HL-60/S4 (cell line): ENCODE measurements around the gene OSTM1.
"Not testable (repeated sequence)": the region's sequence is repeated elsewhere in the genome, so short reads cannot be mapped to it uniquely, and the experiment has no call there.

Source experiments
- in situ Hi-C: fragments of 300-500 bp; cut with MboI; formaldehyde crosslinking; loops from 2 replicates; pipeline ENCODE4 v1.14.3; 2022; ENCODE audit warnings: low sequenced_read_pairs

OSTM1 gene

DNA sequence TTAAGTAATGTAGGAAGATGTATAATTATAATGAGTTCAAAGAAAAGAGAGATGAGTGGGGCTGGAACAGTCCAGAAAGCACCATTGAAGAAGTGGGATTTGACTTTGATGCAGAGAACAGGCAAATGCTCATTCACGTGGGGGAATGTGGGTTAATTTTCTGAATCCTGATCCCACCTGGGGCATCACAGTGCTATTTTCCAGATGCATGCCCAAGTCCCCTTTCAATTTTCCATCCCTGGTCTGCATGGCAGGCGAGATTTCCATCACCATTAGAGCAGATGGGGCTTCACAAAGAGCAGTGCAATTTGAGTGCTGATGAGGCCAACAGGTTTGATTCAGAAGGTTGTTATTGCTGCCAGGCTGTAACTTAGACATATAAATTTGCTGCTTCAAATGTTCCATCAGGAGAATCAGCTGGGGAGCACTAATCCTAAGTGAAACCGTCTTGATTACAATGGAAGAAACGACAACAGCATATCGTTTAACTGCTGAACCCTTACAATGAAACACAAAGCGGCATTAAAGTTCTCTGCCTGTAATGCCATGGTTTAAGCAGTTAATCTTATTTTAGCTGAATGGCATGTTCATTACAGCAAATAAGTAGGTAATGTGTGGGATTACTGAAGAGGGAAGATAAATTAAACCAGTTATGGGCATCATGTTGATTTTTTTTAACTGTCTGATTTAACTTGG, 45.2 kb downstream of the OSTM1 start:
- in situ Hi-C loops = no loop called here

DNA sequence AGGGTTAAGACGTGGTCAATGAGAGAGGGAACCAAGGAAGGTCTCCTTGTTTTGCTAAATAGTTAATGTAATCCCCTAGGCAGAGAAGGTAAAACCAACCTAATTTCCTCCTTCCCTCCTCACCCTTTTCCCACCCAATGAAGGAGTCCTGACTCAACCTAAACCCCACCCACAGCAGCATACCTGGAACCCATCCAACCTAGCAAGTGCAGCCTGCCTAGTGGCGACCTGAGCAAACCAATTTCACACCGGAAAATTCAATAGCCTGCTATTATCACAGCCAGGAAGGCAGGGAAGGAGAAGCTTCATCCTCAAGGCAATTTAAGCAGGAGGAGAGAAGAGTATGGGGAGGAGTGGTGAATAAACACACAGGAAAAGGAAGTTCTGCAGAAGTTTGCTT, 46.9 kb downstream of the OSTM1 start:
- in situ Hi-C loops = no loop called here

GRCh38 chr6:108027056-108027455, 47.5 kb downstream of the OSTM1 start:
- in situ Hi-C loops = no loop called here

DNA sequence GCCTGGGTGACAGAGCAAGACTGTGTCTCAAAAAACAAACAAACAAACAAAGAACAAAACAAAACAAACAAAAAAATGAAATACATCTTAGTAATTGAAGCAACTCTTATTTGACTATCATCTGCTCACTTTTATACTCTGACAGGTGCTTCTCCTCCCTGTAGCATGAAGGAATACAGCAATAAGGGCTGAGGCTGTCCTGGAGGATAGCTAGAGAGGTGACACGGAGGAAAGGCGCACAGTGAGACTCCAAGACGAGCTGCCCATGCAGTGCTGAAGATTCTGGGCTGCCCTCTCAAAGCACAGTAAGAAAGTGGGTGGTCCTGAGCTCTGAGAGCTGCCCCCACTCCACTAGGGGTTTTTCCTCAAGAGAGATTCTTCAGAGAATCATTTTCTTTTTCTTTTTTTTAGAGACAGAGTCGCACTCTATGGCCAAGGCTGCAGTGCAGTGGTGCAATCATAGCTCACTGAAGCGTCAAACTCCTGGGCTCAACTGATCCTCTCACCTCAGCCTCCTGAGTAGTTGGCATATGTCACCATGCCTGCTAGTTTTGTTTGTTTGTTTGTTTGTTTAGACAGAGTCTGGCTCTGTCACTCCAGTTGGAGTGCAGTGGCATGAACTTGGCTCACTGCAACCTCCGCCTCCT, 50.0 kb downstream of the OSTM1 start:
- in situ Hi-C loops = no loop called here

- in situ Hi-C loops = no loop called here
Observed at GRCh38 chr6:108020472-108021116, 53.9 kb downstream of the OSTM1 start.

- in situ Hi-C loops = not testable (repeated sequence)
Observed at GRCh38 chr6:108016283-108016682, 58.3 kb downstream of the OSTM1 start.

DNA sequence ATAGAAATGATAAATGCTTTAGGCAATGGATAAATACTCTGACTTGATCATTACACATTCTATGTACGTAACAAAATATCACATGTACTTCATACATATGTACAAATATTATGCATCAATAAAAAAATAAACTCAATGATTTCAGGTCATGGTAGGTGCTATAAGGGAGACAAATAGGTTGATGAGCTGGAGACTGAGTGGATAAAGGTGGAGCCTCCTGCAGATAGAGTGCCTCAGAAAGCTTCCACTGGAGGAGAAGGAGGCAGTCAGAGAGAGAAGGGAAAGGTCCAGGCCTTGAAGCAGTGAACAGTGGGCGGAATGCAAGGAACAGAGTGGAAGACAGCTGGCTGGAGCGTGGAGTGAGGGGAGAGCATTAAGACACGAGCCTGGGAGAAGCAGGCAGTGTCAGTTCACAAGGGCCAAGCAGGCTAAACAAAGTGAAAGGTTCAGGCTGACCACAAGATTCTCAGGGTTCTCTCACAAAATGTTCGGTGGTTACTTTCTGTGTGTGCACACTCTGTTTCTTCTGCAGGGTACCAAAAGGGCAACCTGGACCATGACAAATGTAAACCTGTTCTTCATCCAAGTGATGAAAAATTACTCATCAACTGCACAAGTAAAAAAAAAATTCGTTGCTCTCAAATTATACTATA, 60.6 kb downstream of the OSTM1 start:
- in situ Hi-C loops = no loop called here

DNA sequence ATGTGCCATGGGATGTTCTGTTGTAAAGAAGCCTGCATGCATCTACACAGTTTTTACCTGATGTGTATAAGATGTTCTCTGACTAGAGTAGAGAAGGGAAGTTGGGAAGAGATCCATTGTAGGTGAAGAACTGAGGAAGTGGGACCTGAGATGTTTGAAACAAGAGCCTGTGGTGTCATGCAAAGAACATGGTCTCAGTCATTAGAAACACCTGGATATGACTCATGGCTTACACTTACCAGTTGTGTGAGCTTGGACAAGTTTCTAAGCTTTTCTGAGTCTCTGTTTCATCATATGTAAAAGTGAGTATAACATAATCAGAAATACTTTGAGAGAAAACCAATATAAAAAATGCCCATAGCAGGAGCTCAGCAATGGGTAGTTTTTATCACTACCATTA, 64.6 kb downstream of the OSTM1 start:
- in situ Hi-C loops = no loop called here

DNA sequence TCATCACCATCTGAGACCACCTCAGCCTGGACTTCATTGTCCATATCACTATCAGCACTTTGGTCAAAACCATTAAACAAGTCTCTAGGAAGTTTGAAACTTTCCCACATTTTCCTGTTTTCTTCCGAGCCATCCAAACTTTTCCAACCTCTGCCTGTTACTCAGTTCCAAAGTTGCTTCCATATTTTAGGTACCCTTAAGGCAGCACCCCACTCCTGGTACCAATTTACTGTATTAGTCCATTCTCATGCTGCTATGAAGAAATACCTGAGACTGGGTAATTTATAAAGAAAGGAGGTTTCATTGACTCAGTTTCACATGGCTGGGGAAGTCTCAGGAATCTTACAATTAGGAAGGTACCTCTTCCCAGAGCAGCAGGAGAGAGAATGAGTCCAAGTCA, 65.3 kb downstream of the OSTM1 start:
- in situ Hi-C loops = not testable (repeated sequence)

DNA sequence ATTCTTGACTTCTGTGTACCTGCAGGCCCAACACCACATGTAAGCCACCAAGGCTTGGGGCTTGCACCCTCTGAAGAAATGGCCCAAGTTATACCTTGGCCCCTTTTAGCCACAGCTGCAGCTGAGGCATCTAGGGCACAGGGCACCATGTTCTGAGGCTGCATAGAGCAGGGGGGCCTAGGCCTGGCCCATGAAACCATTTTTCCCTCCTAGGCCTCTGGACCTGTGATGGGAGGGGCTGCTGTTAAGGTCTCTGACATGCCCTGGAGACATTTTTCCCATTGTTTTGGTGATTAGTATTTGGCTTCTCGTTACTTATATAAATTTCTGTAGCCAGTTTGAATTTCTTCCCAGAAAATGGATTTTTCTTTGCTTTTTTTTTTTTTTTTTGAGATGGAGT, 66.2 kb downstream of the OSTM1 start:
- in situ Hi-C loops = no loop called here

- in situ Hi-C loops = no loop called here
Observed at GRCh38 chr6:108005961-108006360, 68.6 kb downstream of the OSTM1 start.

DNA sequence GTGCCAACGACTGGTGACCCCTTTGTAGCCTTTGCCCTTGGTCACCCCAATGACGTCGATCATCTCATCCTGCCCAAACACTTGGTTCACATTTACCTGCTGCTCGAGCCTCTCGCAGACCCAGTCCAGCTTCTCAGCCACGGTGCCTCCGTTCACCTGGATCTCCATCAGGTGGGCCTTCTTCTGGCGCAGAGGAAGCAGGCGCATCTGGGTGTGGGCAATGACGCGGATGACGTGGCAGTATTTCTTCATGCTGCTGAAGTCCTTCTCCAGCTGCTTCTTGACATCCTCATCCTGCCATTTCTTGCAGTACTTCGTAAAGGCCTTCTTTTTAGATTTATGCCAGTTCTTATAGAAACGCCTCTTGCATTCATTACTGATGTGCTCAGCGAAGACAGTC, 69.7 kb downstream of the OSTM1 start:
- in situ Hi-C loops = no loop called here

GRCh38 chr6:108002365-108003221, 71.9 kb downstream of the OSTM1 start:
- in situ Hi-C loops = no loop called here

DNA sequence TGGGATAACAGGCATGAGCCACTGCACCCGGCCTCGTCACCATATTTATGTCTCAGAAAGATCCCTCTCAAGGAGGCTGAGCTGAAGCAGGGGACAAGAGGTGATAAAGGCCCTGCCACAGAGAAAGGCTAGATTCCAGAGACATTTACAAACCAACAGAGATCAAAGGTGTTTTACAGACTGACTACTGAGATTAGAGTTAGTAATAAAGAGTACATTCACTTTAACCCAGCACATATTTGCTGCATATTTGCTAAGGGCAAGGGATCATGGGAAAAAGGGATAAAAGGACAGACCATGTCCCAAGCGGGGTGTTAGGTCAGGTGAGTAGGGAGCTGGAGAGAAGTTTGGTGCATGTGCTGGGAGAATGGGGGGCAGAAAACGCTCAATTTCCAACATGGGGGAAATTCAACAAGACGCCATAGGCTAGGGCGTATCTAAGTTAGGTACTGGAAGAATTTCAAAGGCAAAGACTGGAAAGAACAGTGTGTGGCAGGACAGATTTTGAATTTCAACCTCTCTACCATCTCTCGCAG, 72.8 kb downstream of the OSTM1 start:
- in situ Hi-C loops = no loop called here

GRCh38 chr6:108000259-108000658, 74.3 kb downstream of the OSTM1 start:
- in situ Hi-C loops = not testable (repeated sequence)

- in situ Hi-C loops = no loop called here
Observed at GRCh38 chr6:107999341-107999740, 75.2 kb downstream of the OSTM1 start.

GRCh38 chr6:107991772-107992550, 82.6 kb downstream of the OSTM1 start:
- in situ Hi-C loops = no loop called here
